Measurements from ENCODE around the gene LRRTM3.

DNA sequence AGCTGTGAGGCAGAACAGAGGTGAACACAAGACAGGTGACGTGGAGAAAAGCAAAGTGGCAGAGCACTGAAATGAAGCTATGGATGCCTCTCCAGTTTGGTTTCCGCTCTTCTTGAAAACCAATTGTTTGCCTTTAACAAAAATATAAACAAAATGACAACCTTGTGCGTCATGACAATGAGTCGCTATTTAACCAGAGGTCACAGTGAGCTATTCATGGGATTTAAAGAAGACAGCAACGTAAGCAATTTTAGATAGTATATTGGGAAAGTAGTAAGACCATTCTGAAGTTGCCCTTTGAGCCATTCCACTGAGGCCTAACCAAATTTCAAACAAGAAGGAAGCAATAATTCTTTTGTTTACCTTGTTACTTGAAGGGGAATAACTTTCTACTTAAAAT is 15.2 kb upstream of the LRRTM3 start:
- TF ChIP-seq, protein P1, sequence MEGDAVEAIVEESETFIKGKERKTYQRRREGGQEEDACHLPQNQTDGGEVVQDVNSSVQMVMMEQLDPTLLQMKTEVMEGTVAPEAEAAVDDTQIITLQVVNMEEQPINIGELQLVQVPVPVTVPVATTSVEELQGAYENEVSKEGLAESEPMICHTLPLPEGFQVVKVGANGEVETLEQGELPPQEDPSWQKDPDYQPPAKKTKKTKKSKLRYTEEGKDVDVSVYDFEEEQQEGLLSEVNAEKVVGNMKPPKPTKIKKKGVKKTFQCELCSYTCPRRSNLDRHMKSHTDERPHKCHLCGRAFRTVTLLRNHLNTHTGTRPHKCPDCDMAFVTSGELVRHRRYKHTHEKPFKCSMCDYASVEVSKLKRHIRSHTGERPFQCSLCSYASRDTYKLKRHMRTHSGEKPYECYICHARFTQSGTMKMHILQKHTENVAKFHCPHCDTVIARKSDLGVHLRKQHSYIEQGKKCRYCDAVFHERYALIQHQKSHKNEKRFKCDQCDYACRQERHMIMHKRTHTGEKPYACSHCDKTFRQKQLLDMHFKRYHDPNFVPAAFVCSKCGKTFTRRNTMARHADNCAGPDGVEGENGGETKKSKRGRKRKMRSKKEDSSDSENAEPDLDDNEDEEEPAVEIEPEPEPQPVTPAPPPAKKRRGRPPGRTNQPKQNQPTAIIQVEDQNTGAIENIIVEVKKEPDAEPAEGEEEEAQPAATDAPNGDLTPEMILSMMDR (IDR thresholded peaks at IDR 0.05) = no peak
- no peak for TF ChIP-seq ZFX (IDR thresholded peaks at IDR 0.05; ENCODE audit: borderline replicate concordance)

All from 22Rv1 (cell line).